H1 (cell line): ENCODE results near the gene MYO1D. TPM values are rescaled to one million over a fixed set of nuclear protein-coding genes. Genes with fewer than 3 reads are reported as not detected.

Experiments used
- CTCF ChIA-PET: fragments of 300-600 bp; sonication (Branson Sonifier 250); formaldehyde crosslinking; loops from one replicate; lab custom pipeline; 2021; ENCODE audit not compliant: partially characterized antibody; lab: Charles Lee
- POLR2A ChIA-PET: fragments of 300-600 bp; sonication (Branson Sonifier 250); formaldehyde crosslinking; loops from one replicate; lab custom pipeline; 2021; ENCODE audit warnings: inconsistent platforms; ENCODE audit not compliant: partially characterized antibody; lab: Charles Lee
- DNase-seq, 2 experiments: peaks; one replicate each; pipeline versions ENCODE4 v3.0.0 to v3.0.0-alpha.2; 2010 to 2022; ENCODE audit warnings: low spot score in 2 of 2, low read depth in 1 of 2, mixed read lengths in 1 of 2
- FAIRE-seq: peaks from 2 replicates; lab custom pipeline; 2011; peaks lifted over from hg19 to GRCh38; lab: Jason Lieb, UNC
- H2AFZ ChIP-seq: 2 replicates; pipeline ENCODE4 v1.8.1; 2012; ENCODE audit warnings: low read length, inconsistent platforms
- H2AK5ac ChIP-seq: 2 replicates; pipeline ENCODE4 v1.6.1; 2013; ENCODE audit warnings: low read depth, low read length
- H2BK120ac ChIP-seq: replicated peaks from 2 replicates; pipeline ENCODE3; 2013; ENCODE audit warnings: low read depth, low read length, inconsistent platforms
- H2BK12ac ChIP-seq: 2 replicates; pipeline ENCODE4 v1.6.1; 2013; ENCODE audit warnings: low read depth, low read length
- H2BK15ac ChIP-seq: 2 replicates; pipeline ENCODE4 v1.6.1; 2013; ENCODE audit warnings: low read length
- H2BK20ac ChIP-seq: 2 replicates; pipeline ENCODE4 v1.6.1; 2013; ENCODE audit warnings: low read length
- H2BK5ac ChIP-seq: 2 replicates; pipeline ENCODE4 v1.6.1; 2013; ENCODE audit warnings: low read depth, low read length
- H3K14ac ChIP-seq: 2 replicates; pipeline ENCODE4 v1.6.1; 2013; ENCODE audit warnings: inconsistent platforms; ENCODE audit not compliant: insufficient read length
- H3K18ac ChIP-seq: 2 replicates; pipeline ENCODE4 v1.6.1; 2013; ENCODE audit warnings: low read length; ENCODE audit errors: extremely low read depth
- H3K23ac ChIP-seq: 2 replicates; pipeline ENCODE4 v1.6.1; 2013; ENCODE audit warnings: inconsistent platforms; ENCODE audit not compliant: insufficient read length
- H3K23me2 ChIP-seq: 2 replicates; pipeline ENCODE4 v1.6.1; 2013; ENCODE audit warnings: low read depth, low read length
- H3K27ac ChIP-seq: 2 replicates; pipeline ENCODE4 v1.6.1; 2011; ENCODE audit warnings: low read depth, low read length, inconsistent platforms
- H3K27me3 ChIP-seq, 4 experiments: replicated peaks in 1 of 4; 1 replicate in 1 of 4; 2 replicates in 3 of 4; pipeline versions ENCODE4 v1.6.1 to v1.8.1; 2011 to 2013; ENCODE audit warnings: low read length in 3 of 4, mild to moderate bottlenecking in 3 of 4, inconsistent platforms in 2 of 4, mixed read lengths in 2 of 4, moderate library complexity in 1 of 4; ENCODE audit not compliant: control insufficient read depth in 3 of 4, insufficient read depth in 3 of 4; ENCODE audit errors: extremely low read depth in 1 of 4
- H3K36me3 ChIP-seq, 4 experiments: 2 replicates each; pipeline versions ENCODE4 v1.6.1 to v1.8.1; 2011 to 2013; ENCODE audit warnings: mild to moderate bottlenecking in 4 of 4, low read length in 3 of 4, moderate library complexity in 2 of 4, control low read depth in 1 of 4, inconsistent platforms in 1 of 4; ENCODE audit not compliant: insufficient read depth in 4 of 4, control insufficient read depth in 2 of 4
- H3K4ac ChIP-seq: replicated peaks from 2 replicates; pipeline ENCODE3; 2013; ENCODE audit warnings: low read length, low read depth, mixed read lengths, inconsistent platforms; ENCODE audit not compliant: insufficient read length
- H3K4me1 ChIP-seq, 4 experiments: replicated peaks in 1 of 4; 1 replicate in 1 of 4; 2 replicates in 3 of 4; pipeline versions ENCODE4 v1.6.1 to v1.8.1; 2011 to 2013; ENCODE audit warnings: low read length in 3 of 4, inconsistent platforms in 2 of 4, mixed read lengths in 1 of 4; ENCODE audit not compliant: insufficient read depth in 4 of 4, control insufficient read depth in 3 of 4
- H3K4me2 ChIP-seq, 2 experiments: 2 replicates each; pipeline versions ENCODE4 v1.6.1 to v1.8.1; 2011 to 2013; ENCODE audit warnings: low read depth in 2 of 2, low read length in 2 of 2, control low read depth in 1 of 2, inconsistent platforms in 1 of 2, mild to moderate bottlenecking in 1 of 2; ENCODE audit not compliant: insufficient read depth in 1 of 2
- H3K4me3 ChIP-seq, 4 experiments: fragments of 200-600, 300-600 bp in 1 of 4; sonication (generic), shearing (Covaris generic), sonication (Bioruptor Twin) in 1 of 4; 2 replicates each; pipeline versions ENCODE4 v1.5.1 to v1.8.1; 2011 to 2016; ENCODE audit warnings: low read length in 4 of 4, low read depth in 3 of 4, control low read depth in 2 of 4, inconsistent platforms in 2 of 4, mild to moderate bottlenecking in 2 of 4, mixed read lengths in 1 of 4, moderate library complexity in 1 of 4; ENCODE audit not compliant: insufficient read depth in 2 of 4; ENCODE audit errors: extremely low read depth in 1 of 4
- H3K56ac ChIP-seq: replicated peaks from 2 replicates; pipeline ENCODE3; 2013; ENCODE audit warnings: low read depth, mild to moderate bottlenecking, mixed read lengths, low read length, inconsistent platforms; ENCODE audit not compliant: insufficient read length
- H3K79me1 ChIP-seq: 2 replicates; pipeline ENCODE4 v1.6.1; 2013; ENCODE audit warnings: low read depth, low read length, control low read depth
- H3K79me2 ChIP-seq, 2 experiments: 2 replicates each; pipeline versions ENCODE4 v1.6.1 to v1.8.1; 2012 to 2013; ENCODE audit warnings: low read length in 2 of 2, mild to moderate bottlenecking in 2 of 2, inconsistent platforms in 1 of 2; ENCODE audit not compliant: insufficient read depth in 2 of 2, control insufficient read depth in 1 of 2
- H3K9ac ChIP-seq, 4 experiments: replicated peaks in 1 of 4; 1 replicate in 1 of 4; 2 replicates in 3 of 4; pipeline versions ENCODE4 v1.6.1 to v1.8.1; 2011 to 2013; ENCODE audit warnings: low read depth in 3 of 4, low read length in 3 of 4, control low read depth in 2 of 4, mild to moderate bottlenecking in 2 of 4, moderate library complexity in 2 of 4, inconsistent platforms in 1 of 4; ENCODE audit errors: extremely low read depth in 1 of 4
- H3K9me3 ChIP-seq, 2 experiments: 2 replicates each; pipeline versions ENCODE4 v1.6.1 to v1.8.1; 2012 to 2013; ENCODE audit warnings: mild to moderate bottlenecking in 2 of 2, moderate library complexity in 2 of 2, control low read depth in 1 of 2, inconsistent platforms in 1 of 2, low read depth in 1 of 2, low read length in 1 of 2, mixed read lengths in 1 of 2; ENCODE audit not compliant: insufficient read depth in 2 of 2
- H4K20me1 ChIP-seq, 2 experiments: replicated peaks in 1 of 2; 2 replicates each; pipeline versions ENCODE3 to v1.8.1; 2011 to 2013; ENCODE audit warnings: inconsistent platforms in 2 of 2, low read length in 2 of 2, mild to moderate bottlenecking in 1 of 2; ENCODE audit not compliant: insufficient read depth in 2 of 2, control insufficient read depth in 1 of 2
- H4K5ac ChIP-seq: 2 replicates; pipeline ENCODE4 v1.6.1; 2013; ENCODE audit warnings: low read length, low read depth, mixed read lengths, inconsistent platforms; ENCODE audit not compliant: insufficient read length
- H4K8ac ChIP-seq: 2 replicates; pipeline ENCODE4 v1.8.0; 2013; ENCODE audit warnings: mild to moderate bottlenecking, moderate library complexity, low read length, inconsistent platforms; ENCODE audit not compliant: insufficient read depth; ENCODE audit errors: extremely low read depth
- H4K91ac ChIP-seq: replicated peaks from 2 replicates; pipeline ENCODE3; 2013; ENCODE audit warnings: low read length, mixed read lengths, inconsistent platforms; ENCODE audit not compliant: insufficient read length
- BCL11A ChIP-seq, 2 experiments: IDR thresholded peaks; one replicate each; pipeline ENCODE4 v1.6.1; 2011; ENCODE audit warnings: low read depth in 2 of 2, low read length in 2 of 2, mild to moderate bottlenecking in 2 of 2
- CTBP2 ChIP-seq: IDR thresholded peaks from 2 replicates; pipeline ENCODE4 v1.7.0; 2011; ENCODE audit warnings: borderline replicate concordance, mild to moderate bottlenecking, moderate library complexity, mixed read lengths, low read length; ENCODE audit not compliant: insufficient read depth, insufficient read length
- EGR1 ChIP-seq: IDR thresholded peaks from 2 replicates; pipeline ENCODE4 v1.6.1; 2011; ENCODE audit warnings: low read depth, low read length, borderline replicate concordance
- KDM1A ChIP-seq: fragments of 200-600, 300-600 bp; sonication (generic); IDR thresholded peaks from 2 replicates; pipeline ENCODE4 v1.7.1; 2016; ENCODE audit warnings: mild to moderate bottlenecking, low read length, borderline replicate concordance
- MAFK ChIP-seq: IDR thresholded peaks from 2 replicates; pipeline ENCODE4 v1.6.1; 2012; ENCODE audit warnings: low read depth, mild to moderate bottlenecking, improper control_type of control experiment, low read length
- PHF8 ChIP-seq: fragments of 200-600 bp; sonication (generic); conservative IDR thresholded peaks from 2 replicates; pipeline ENCODE4 v1.7.1; 2012; ENCODE audit warnings: low read depth, mild to moderate bottlenecking, inconsistent platforms, low read length, moderate library complexity
- RAD21 ChIP-seq, 2 experiments: IDR thresholded peaks in 1 of 2; conservative IDR thresholded peaks in 1 of 2; 2 replicates each; pipeline ENCODE4 v1.6.1; 2011; ENCODE audit warnings: low read depth in 2 of 2, low read length in 2 of 2, improper control_type of control experiment in 1 of 2, inconsistent platforms in 1 of 2, mild to moderate bottlenecking in 1 of 2, moderate library complexity in 1 of 2
- SUZ12 ChIP-seq: fragments of 200-600 bp; sonication (generic); IDR thresholded peaks from 2 replicates; pipeline ENCODE4 v1.6.1; 2012; ENCODE audit warnings: mild to moderate bottlenecking, inconsistent platforms, low read length, moderate library complexity, mixed read lengths
- YY1 ChIP-seq: IDR thresholded peaks from 2 replicates; pipeline ENCODE4 v1.6.1; 2011; ENCODE audit warnings: low read depth, mild to moderate bottlenecking, low read length
- WGBS, 2 experiments: shearing (Covaris generic) in 1 of 2; methylation state at CpG; one replicate each; pipeline versions ENCODE4 v1.1.6 to v1.1.7; 2013 to 2015; ENCODE audit warnings: low lambda C conversion rate in 2 of 2, mixed read lengths in 2 of 2, inconsistent platforms in 1 of 2, low coverage in 1 of 2, missing lambda C conversion rate in 1 of 2; ENCODE audit not compliant: insufficient replicate concordance in 2 of 2, insufficient coverage in 1 of 2, insufficient read length in 1 of 2; ENCODE audit errors: extremely low coverage in 1 of 2, missing lambda C conversion rate in 1 of 2; 5-methylcytosine and 5-hydroxymethylcytosine counted together
- polyA plus RNA-seq, 7 experiments: library from polyadenylated mRNA; depleted of rRNA in 3 of 7; stranded (reverse) in 5 of 7; unstranded in 2 of 7; fragments of >200 nt in 5 of 7; fragments of 200-250 nt in 2 of 7; gene quantifications; 1 replicate in 5 of 7; 2 replicates in 1 of 7; 4 replicates in 1 of 7; pipeline versions ENCODE4 v1.2.1 to v1.2.3, GENCODE V29; 2011 to 2013; ENCODE audit warnings: missing spikeins in 2 of 7, mixed read lengths in 2 of 7
- total RNA-seq: library from RNA; stranded (reverse); fragmentation: NEBNext Ultra II Directional; extraction: Animal tissue kit (Norgen Biotek cat#: 25700); gene quantifications from 2 replicates; pipeline ENCODE4 v1.2.1, GENCODE V29; 2021

The MYO1D gene
- total and polyA plus RNA-seq, 2 of the 8 experiments (the other 6 are each of a cell fraction or from before 2014, with no cell fraction given), result 6.5 to 25.4 TPM

- no peak overlapping the region for H3K4ac ChIP-seq
- no peak overlapping the region for H2BK12ac ChIP-seq
- POLR2A ChIA-PET, result interaction anchor here (0.6 to 3.3 kb wide), 11 partner anchors 24 to 175 kb away, joined by 3 to 15 read pairs (median 4); partner anchors contain the start of genes C17orf75, CDK5R1 and ZNF207
Measured at GRCh38 chr17:32445497-32445896, 431.4 kb downstream of the MYO1D start.

More at GRCh38 chr17:32445497-32445896, 431.4 kb downstream of the MYO1D start:
- Histone ChIP-seq H3K56ac (no peak overlapping the region), H2BK120ac (no peak overlapping the region), H3K27me3 (peaks cover 0 to 2% (median 0%) of the 10 kb centered on the region in 4 experiments; a peak in 1 of 7 replicates), H2BK20ac (no peak overlapping the region), H3K4me3 (peak overlapping the region; percentile 93 to 98 (median 96)), H3K4me2 (peak overlapping the region; percentile 77 to 87), H2BK15ac (no peak overlapping the region), H4K8ac (no peak overlapping the region), H2AFZ (no peak overlapping the region), H3K9me3 (peaks cover 9% of the 10 kb centered on the region in 2 experiments; a peak in 3 of 4 replicates), H3K9ac (peak overlapping the region; percentile 38 to 85 (median 82); a peak in 6 of 7 replicates), H2AK5ac (no peak overlapping the region), H3K4me1 (peaks cover 0 to 4% (median 1%) of the 10 kb centered on the region in 4 experiments; a peak in 2 of 7 replicates), H3K18ac (no peak overlapping the region), H3K14ac (no peak overlapping the region), H3K36me3 (peaks cover 0 to 34% (median 9%) of the 10 kb centered on the region in 4 experiments; a peak in 5 of 8 replicates), H3K23ac (no peak overlapping the region), H2BK5ac (no peak overlapping the region), H3K27ac (no peak overlapping the region), H3K23me2 (no peaks in the 10 kb centered on the region), H3K79me2 (peaks cover 18 to 53% of the 10 kb centered on the region in 2 experiments), H4K5ac (no peak overlapping the region), H4K20me1 (peaks cover 3 to 6% of the 10 kb centered on the region in 2 experiments), H3K79me1 (no peaks in the 10 kb centered on the region; the same call in 1 of the 2 replicates), H4K91ac (no peak overlapping the region)
- no peak for TF ChIP-seq KDM1A
- no peak for TF ChIP-seq BCL11A (IDR thresholded peaks at IDR 0.05; ENCODE audit: low read depth in 2 of 2, low read length in 2 of 2)
- TF ChIP-seq PHF8, result no peak
- no peak for TF ChIP-seq SUZ12
- no peak for TF ChIP-seq RAD21 (IDR thresholded peaks at IDR 0.05 in 1 of 2, conservative IDR thresholded peaks at IDR 0.05 in 1 of 2; ENCODE audit: low read depth in 2 of 2, low read length in 2 of 2)
- no peak for TF ChIP-seq MAFK
- no peak for TF ChIP-seq CTBP2
- TF ChIP-seq EGR1, result no peak
- no peak for TF ChIP-seq YY1
- FAIRE-seq (no peak), DNase-seq (no peak)
- 40% methylated on average over 6 of the region's 6 CpGs; no CpG with 5 or more reads in 1 of the 2 experiments for WGBS, 2 experiments
- CTCF ChIA-PET, result interaction anchor here (1.1 to 4.8 kb wide), 7 partner anchors 17 to 122 kb away, joined by 3 to 47 read pairs (median 4); no protein-coding TSS in a partner anchor
